Measurements from ENCODE around the gene GOLGA6A.

GOLGA6A gene

GRCh38 chr15:74130155-74130848, 48.0 kb upstream of the GOLGA6A start, which contains the start of gene ISLR2 (continued):
- TF ChIP-seq TSHZ1 (tag by site-specific recombination; IDR thresholded peaks at IDR 0.05; ENCODE audit: borderline replicate concordance) (no peak), PRDM1 (tag by site-specific recombination; IDR thresholded peaks at IDR 0.05) (no peak), ZNF394 (tag by site-specific recombination; IDR thresholded peaks at IDR 0.05; ENCODE audit: borderline replicate concordance) (no peak), ZFHX2 (tag by site-specific recombination; conservative IDR thresholded peaks at IDR 0.05) (no peak), ZNF544 (tag by site-specific recombination; IDR thresholded peaks at IDR 0.05) (no peak), ZNF692 (tag by site-specific recombination; IDR thresholded peaks at IDR 0.05) (peak; percentile 71), INSM2 (tag by site-specific recombination; IDR thresholded peaks at IDR 0.05) (no peak), ZNF645 (tag by site-specific recombination; IDR thresholded peaks at IDR 0.05) (no peak), ZNF324 (tag by site-specific recombination; IDR thresholded peaks at IDR 0.05) (no peak), ZNF837 (tag by site-specific recombination; IDR thresholded peaks at IDR 0.05) (no peak), ZNF248 (tag by site-specific recombination; IDR thresholded peaks at IDR 0.05) (no peak), ZNF843 (tag by site-specific recombination; IDR thresholded peaks at IDR 0.05) (0 out of 2 replicates have a peak, but pooled peaks have one; percentile 16), SALL2 (tag by site-specific recombination; IDR thresholded peaks at IDR 0.05; ENCODE audit: borderline replicate concordance) (no peak), ZNF133 (tag by site-specific recombination; IDR thresholded peaks at IDR 0.05) (no peak), ZNF362 (tag by site-specific recombination; IDR thresholded peaks at IDR 0.05) (no peak), ZNF776 (tag by site-specific recombination; IDR thresholded peaks at IDR 0.05; ENCODE audit: borderline replicate concordance) (no peak), ZNF311 (tag by site-specific recombination; IDR thresholded peaks at IDR 0.05; ENCODE audit: borderline replicate concordance) (no peak), ZEB2 (tag by site-specific recombination; IDR thresholded peaks at IDR 0.05) (peak; percentile 65), ZNF792 (tag by site-specific recombination; IDR thresholded peaks at IDR 0.05) (no peak), ZBTB49 (tag by site-specific recombination; IDR thresholded peaks at IDR 0.05; ENCODE audit: low read depth) (no peak), KLF16 (tag by site-specific recombination; IDR thresholded peaks at IDR 0.05) (no peak), ZNF707 (tag by site-specific recombination; IDR thresholded peaks at IDR 0.05) (no peak), SCRT1 (tag by site-specific recombination; IDR thresholded peaks at IDR 0.05; ENCODE audit: borderline replicate concordance) (no peak), ZNF354C (tag by site-specific recombination; IDR thresholded peaks at IDR 0.05; ENCODE audit: borderline replicate concordance, low read depth) (no peak), ZNF350 (tag by site-specific recombination; IDR thresholded peaks at IDR 0.05) (no peak), SP3 (tag by site-specific recombination; IDR thresholded peaks at IDR 0.05) (no peak)

Measured in HEK293 (cell line).